GM12878 (cell line): ENCODE data around the gene SMIM32. TPM values are rescaled to one million over a fixed set of nuclear protein-coding genes. Genes with fewer than 3 reads are reported as not detected.

Source experiments
- ATAC-seq: fragments of 200-7000 bp; cut with Tn5 transposase; 3 replicates; pipeline ENCODE4 v1.9.1; 2020; ENCODE audit warnings: mild to moderate bottlenecking, moderate library complexity
- BruUV-seq: library from RNA; stranded (reverse); fragments of 400-500 nt; replicated peaks from 2 replicates; lab custom pipeline; 2021; lab: Mats Ljungman, UMichigan
- CTCF ChIA-PET: fragments of 300-600 bp; sonication (Branson Sonifier 250); formaldehyde crosslinking; extraction: SDS; loops from one replicate; lab custom pipeline; 2021; ENCODE audit warnings: inconsistent platforms; lab: Yijun Ruan, JAX
- POLR2A ChIA-PET: fragments of 350-600 bp; formaldehyde crosslinking; extraction: SDS; loops from one replicate; lab custom pipeline; 2021; ENCODE audit warnings: inconsistent platforms; lab: Charles Lee
- RAD21 ChIA-PET: fragments of 300-600 bp; sonication (Branson Sonifier 250); formaldehyde crosslinking; loops from one replicate; lab custom pipeline; 2023; ENCODE audit warnings: antibody characterized with exemption; ENCODE audit not compliant: unreplicated experiment; lab: Charles Lee
- SMC1A ChIA-PET: fragments of 300-600 bp; sonication (Branson Sonifier 250); formaldehyde crosslinking; loops from one replicate; lab custom pipeline; 2023; ENCODE audit not compliant: unreplicated experiment, uncharacterized antibody; lab: Charles Lee
- DNase-seq: peaks from one replicate; pipeline ENCODE4 v3.0.0-alpha.2; 2011; ENCODE audit warnings: low read depth, low spot score
- FAIRE-seq: peaks from 3 replicates; lab custom pipeline; 2011; peaks lifted over from hg19 to GRCh38; lab: Jason Lieb, UNC
- H2AFZ ChIP-seq: 2 replicates; pipeline ENCODE4 v1.6.0; 2011; ENCODE audit warnings: low read depth, low read length, control low read depth; ENCODE audit not compliant: control insufficient read depth
- H3K27ac ChIP-seq: 2 replicates; pipeline ENCODE4 v1.5.1; 2011; ENCODE audit warnings: control low read depth; ENCODE audit not compliant: control insufficient read depth, insufficient read depth
- H3K27me3 ChIP-seq, 2 experiments: replicated peaks in 1 of 2; 2 replicates each; pipeline versions ENCODE4 v1.6.0 to v1.6.1; 2011; ENCODE audit warnings: low read length in 1 of 2; ENCODE audit not compliant: control insufficient read depth in 2 of 2, insufficient read depth in 2 of 2
- H3K36me3 ChIP-seq, 2 experiments: 2 replicates each; pipeline ENCODE4 v1.5.1; 2011; ENCODE audit warnings: low read length in 1 of 2; ENCODE audit not compliant: control insufficient read depth in 2 of 2, insufficient read depth in 2 of 2
- H3K4me1 ChIP-seq: 2 replicates; pipeline ENCODE4 v1.6.1; 2011; ENCODE audit warnings: mild to moderate bottlenecking, low read length, moderate library complexity, mixed read lengths; ENCODE audit not compliant: control insufficient read depth, insufficient read depth
- H3K4me2 ChIP-seq: 2 replicates; pipeline ENCODE4 v1.6.0; 2011; ENCODE audit warnings: control low read depth; ENCODE audit not compliant: control insufficient read depth, insufficient read depth
- H3K4me3 ChIP-seq: fragments of 200-600 bp; sonication (generic); 2 replicates; pipeline ENCODE4 v1.5.1; 2016
- H3K79me2 ChIP-seq: 2 replicates; pipeline ENCODE4 v1.6.0; 2011; ENCODE audit warnings: low read length; ENCODE audit not compliant: control insufficient read depth, insufficient read depth
- H3K9ac ChIP-seq: 2 replicates; pipeline ENCODE4 v1.8.0; 2011; ENCODE audit warnings: low read length, control low read depth, mixed read lengths; ENCODE audit not compliant: control insufficient read depth, insufficient read depth
- H3K9me3 ChIP-seq: replicated peaks from 3 replicates; pipeline ENCODE4 v1.5.1; 2011; ENCODE audit warnings: mild to moderate bottlenecking, low read length; ENCODE audit not compliant: control insufficient read depth, insufficient read depth
- H4K20me1 ChIP-seq: 2 replicates; pipeline ENCODE4 v1.6.0; 2011; ENCODE audit not compliant: control insufficient read depth, insufficient read depth
- EZH2 ChIP-seq: IDR thresholded peaks from 2 replicates; pipeline ENCODE4 v1.6.1; 2012; ENCODE audit warnings: low read depth, mild to moderate bottlenecking, control low read depth, inconsistent platforms, low read length, borderline replicate concordance; ENCODE audit not compliant: control insufficient read depth
- FOXM1 ChIP-seq: IDR thresholded peaks from 2 replicates; pipeline ENCODE4 v1.6.1; 2012; ENCODE audit warnings: low read depth, mild to moderate bottlenecking, inconsistent platforms, low read length, moderate library complexity
- IKZF2 ChIP-seq, 2 experiments: fragments of 450-650 bp; IDR thresholded peaks; 2 replicates each; pipeline ENCODE4 v1.6.1; 2017; ENCODE audit warnings: mild to moderate bottlenecking in 2 of 2, moderate library complexity in 2 of 2
- NRF1 ChIP-seq: conservative IDR thresholded peaks from 2 replicates; pipeline ENCODE4 v1.6.1; 2011; ENCODE audit warnings: mild to moderate bottlenecking, low read depth, low read length, improper control_type of control experiment
- SMC3 ChIP-seq: IDR thresholded peaks from 2 replicates; pipeline ENCODE4 v1.6.1; 2011; ENCODE audit warnings: low read length, improper control_type of control experiment, borderline replicate concordance
- WGBS: methylation state at CpG from one replicate; pipeline ENCODE4 v1.1.6; 2016; ENCODE audit warnings: low lambda C conversion rate; ENCODE audit not compliant: insufficient replicate concordance, insufficient coverage; ENCODE audit errors: missing lambda C conversion rate; 5-methylcytosine and 5-hydroxymethylcytosine counted together
- in situ Hi-C: fragments of 300-500 bp; cut with MboI; formaldehyde crosslinking; loops from 9 replicates; pipeline ENCODE4 v1.14.3; 2018; ENCODE audit warnings: mixed read lengths
- intact Hi-C: fragments of 100-400 bp; cut with micrococcal nuclease; formaldehyde crosslinking; loops from one replicate; pipeline ENCODE4 v1.14.2; 2022; ENCODE audit not compliant: unreplicated experiment
- polyA plus RNA-seq, 11 experiments: library from polyadenylated mRNA; depleted of rRNA in 4 of 11; unstranded in 6 of 11; stranded (reverse) in 5 of 11; fragments of >200 nt; fragmentation: Nextera tagmentation in 4 of 11; fragmentation: Illumina TruSeq in 1 of 11; extraction: Ambion mirVana in 4 of 11; extraction: Trizol in 1 of 11; gene quantifications; 1 replicate in 1 of 11; 2 replicates in 10 of 11; pipeline versions ENCODE4 v1.2.1 to v1.2.3, GENCODE V29; 2011 to 2016; ENCODE audit warnings: inconsistent platforms in 2 of 11, missing spikeins in 2 of 11, low read depth in 1 of 11
- total RNA-seq, 4 experiments: library from RNA; depleted of rRNA in 3 of 4; stranded (reverse); fragments of >200 nt in 3 of 4; fragmentation: Illumina TruSeq in 1 of 4; extraction: Trizol in 1 of 4; gene quantifications; 2 replicates each; pipeline versions ENCODE4 v1.2.1 to v1.2.3, GENCODE V29; 2013 to 2021
- TF ChIP-seq, protein P1 (sequence below): IDR thresholded peaks from 2 replicates; pipeline ENCODE4 v1.6.1; 2012; ENCODE audit warnings: low read depth, low read length, improper control_type of control experiment

The SMIM32 gene
- total and polyA plus RNA-seq, 10 of the 15 experiments (the other 5 are each of a cell fraction or from before 2014, with no cell fraction given), result not detected

- TF ChIP-seq IKZF2 (IDR thresholded peaks at IDR 0.05), result no peak
- TF ChIP-seq, protein P1, sequence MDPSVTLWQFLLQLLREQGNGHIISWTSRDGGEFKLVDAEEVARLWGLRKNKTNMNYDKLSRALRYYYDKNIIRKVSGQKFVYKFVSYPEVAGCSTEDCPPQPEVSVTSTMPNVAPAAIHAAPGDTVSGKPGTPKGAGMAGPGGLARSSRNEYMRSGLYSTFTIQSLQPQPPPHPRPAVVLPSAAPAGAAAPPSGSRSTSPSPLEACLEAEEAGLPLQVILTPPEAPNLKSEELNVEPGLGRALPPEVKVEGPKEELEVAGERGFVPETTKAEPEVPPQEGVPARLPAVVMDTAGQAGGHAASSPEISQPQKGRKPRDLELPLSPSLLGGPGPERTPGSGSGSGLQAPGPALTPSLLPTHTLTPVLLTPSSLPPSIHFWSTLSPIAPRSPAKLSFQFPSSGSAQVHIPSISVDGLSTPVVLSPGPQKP, result no peak
- TF ChIP-seq NRF1, result no peak
Observed at GRCh38 chr5:136215812-136216211, 22.9 kb upstream of the SMIM32 start (continued).

DNA sequence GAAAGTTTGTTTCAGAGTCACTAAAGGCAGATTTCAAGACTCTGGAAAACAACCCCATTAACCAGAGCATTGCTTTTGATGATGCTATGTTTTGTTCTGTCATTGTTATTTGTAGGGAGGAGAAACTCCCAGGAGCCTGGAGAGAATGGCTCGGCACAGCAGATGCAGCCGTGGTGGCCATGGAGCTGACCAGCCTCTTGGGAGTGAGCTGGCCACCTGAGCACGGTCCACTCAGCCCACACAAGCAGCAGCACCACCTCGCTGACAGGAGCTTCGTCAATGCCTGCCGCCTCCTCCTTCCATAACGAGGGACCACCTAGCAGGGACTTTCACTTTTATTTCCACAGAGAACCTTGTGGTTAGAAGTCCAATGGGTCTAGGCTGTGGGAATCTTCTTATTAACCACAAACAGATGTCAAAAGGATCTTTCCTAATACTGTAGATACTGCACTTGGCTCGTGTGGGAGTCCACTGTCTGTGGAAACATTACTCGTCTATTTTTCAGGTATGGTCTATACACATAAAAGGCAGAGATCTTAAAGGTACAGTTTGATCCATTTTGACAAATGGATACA, 21.0 kb upstream of the SMIM32 start:
- Histone ChIP-seq H3K36me3 (no peaks in the 10 kb centered on the region), H3K4me2 (no peak overlapping the region), H3K9me3 (no peaks in the 10 kb centered on the region), H3K27ac (no peak overlapping the region), H3K27me3 (peaks cover 0 to 3% of the 10 kb centered on the region in 2 experiments; a peak in 2 of 4 replicates), H3K9ac (no peak overlapping the region), H3K4me3 (no peak overlapping the region), H4K20me1 (no peaks in the 10 kb centered on the region), H2AFZ (no peak overlapping the region), H3K79me2 (no peaks in the 10 kb centered on the region), H3K4me1 (no peaks in the 10 kb centered on the region)
- ChIA-PET RAD21 (interaction anchor here (0.6 to 2.6 kb wide), 3 partner anchors 150 to 323 kb away, joined by 3 to 6 read pairs (median 3); no protein-coding TSS in a partner anchor), SMC1A (interaction anchor here (0.7 to 3.7 kb wide), 8 partner anchors 8 to 332 kb away, joined by 3 to 16 read pairs (median 3); no protein-coding TSS in a partner anchor), CTCF (interaction anchor here (0.7 to 3.7 kb wide), 11 partner anchors 9 to 325 kb away, joined by 3 to 19 read pairs (median 4); no protein-coding TSS in a partner anchor), POLR2A (no interaction called here)
- intact Hi-C loops (loop anchor here (2.0 to 5.0 kb wide), 2 partner anchors 132 to 269 kb away; no protein-coding TSS in a partner anchor), in situ Hi-C loops (loop anchor here (5.0 kb wide), 2 partner anchors 272 to 327 kb away; no protein-coding TSS in a partner anchor)
- BruUV-seq, result no TSS peak
- WGBS, result 22% methylated on average over 9 of the region's 9 CpGs
- no peak for DNase-seq
- ATAC-seq, result no peak
- no peak for FAIRE-seq
- TF ChIP-seq SMC3 (no peak), FOXM1 (no peak), EZH2 (no peak)
